PC-3 (cell line): ENCODE data around the gene PRKD2. TPM values are rescaled to one million over a fixed set of nuclear protein-coding genes. Genes with fewer than 3 reads are reported as not detected.
A peak's percentile ranks its signal among the peaks of the same experiment; 100 is the strongest.

Experiments
- ATAC-seq: fragments of 200-7000 bp; cut with Tn5 transposase; 2 replicates; pipeline ENCODE4 v1.9.1; 2020; ENCODE audit warnings: mild to moderate bottlenecking, moderate library complexity
- BruUV-seq: library from RNA; stranded (reverse); fragments of 400-500 nt; replicated peaks from 2 replicates; lab custom pipeline; 2021; lab: Mats Ljungman, UMichigan
- CTCF ChIA-PET: fragments of 300-600 bp; sonication (Branson Sonifier 250); formaldehyde crosslinking; loops from one replicate; lab custom pipeline; 2022; ENCODE audit warnings: antibody characterized with exemption; lab: Charles Lee
- POLR2A ChIA-PET: fragments of 300-600 bp; sonication (Branson Sonifier 250); formaldehyde crosslinking; loops from one replicate; lab custom pipeline; 2022; ENCODE audit warnings: antibody characterized with exemption; ENCODE audit not compliant: unreplicated experiment; lab: Charles Lee
- DNase-seq: peaks from one replicate; pipeline ENCODE4 v3.0.0-alpha.2; 2015
- H2AFZ ChIP-seq: fragments of 300-600 bp; sonication (generic); 2 replicates; pipeline ENCODE4 v1.6.0; 2016; ENCODE audit warnings: antibody characterized with exemption, low read length
- H3F3A ChIP-seq: fragments of 300-600 bp; sonication (generic); one replicate; pipeline ENCODE4 v1.6.0; 2017; ENCODE audit warnings: antibody characterized with exemption, low read length, control low read depth, mild to moderate bottlenecking; ENCODE audit not compliant: unreplicated experiment
- H3K27ac ChIP-seq: fragments of 300-600 bp; sonication (generic); 2 replicates; pipeline ENCODE4 v1.5.1; 2016; ENCODE audit warnings: mild to moderate bottlenecking, low read length
- H3K27me3 ChIP-seq: fragments of 300-600 bp; sonication (generic); 2 replicates; pipeline ENCODE4 v1.6.1; 2016; ENCODE audit warnings: low read length, mixed read lengths
- H3K36me3 ChIP-seq: fragments of 300-600 bp; sonication (generic); 2 replicates; pipeline ENCODE4 v1.6.1; 2016; ENCODE audit warnings: low read depth, mixed run types, low read length, mixed read lengths
- H3K4me1 ChIP-seq: fragments of 300-600 bp; sonication (generic); 2 replicates; pipeline ENCODE4 v1.5.1; 2016; ENCODE audit warnings: low read length; ENCODE audit not compliant: insufficient read depth
- H3K4me2 ChIP-seq: fragments of 300-600 bp; sonication (generic); 2 replicates; pipeline ENCODE4 v1.6.0; 2016; ENCODE audit warnings: low read length
- H3K4me3 ChIP-seq: fragments of 300-600 bp; sonication (generic); 2 replicates; pipeline ENCODE4 v1.5.1; 2016; ENCODE audit warnings: mild to moderate bottlenecking, low read length, mixed read lengths
- H3K79me2 ChIP-seq: fragments of 300-600 bp; sonication (generic); 2 replicates; pipeline ENCODE4 v1.6.1; 2017; ENCODE audit warnings: low read length, mixed read lengths
- H3K9ac ChIP-seq: fragments of 300-600 bp; sonication (generic); 2 replicates; pipeline ENCODE4 v1.6.0; 2016; ENCODE audit warnings: mild to moderate bottlenecking, low read length
- H3K9me2 ChIP-seq: fragments of 300-600 bp; sonication (generic); replicated peaks from 2 replicates; pipeline ENCODE4 v1.6.1; 2016; ENCODE audit warnings: mixed run types, low read length, mixed read lengths
- H3K9me3 ChIP-seq: fragments of 300-600 bp; sonication (generic); 2 replicates; pipeline ENCODE4 v1.6.1; 2016; ENCODE audit warnings: low read length, mixed read lengths
- H4K20me1 ChIP-seq: fragments of 300-600 bp; sonication (generic); 2 replicates; pipeline ENCODE4 v1.6.1; 2016; ENCODE audit warnings: low read length, mixed read lengths
- EZH2 ChIP-seq: fragments of 300-600 bp; sonication (generic); IDR thresholded peaks from one replicate; pipeline ENCODE4 v1.6.1; 2017; ENCODE audit warnings: antibody characterized with exemption, mild to moderate bottlenecking, low read length; ENCODE audit not compliant: unreplicated experiment
- EZH2phosphoT487 ChIP-seq: fragments of 300-600 bp; sonication (generic); IDR thresholded peaks from 2 replicates; pipeline ENCODE4 v1.6.1; 2018; ENCODE audit warnings: mild to moderate bottlenecking, antibody characterized with exemption, low read length, borderline replicate concordance
- intact Hi-C: fragments of 100-400 bp; cut with micrococcal nuclease; formaldehyde crosslinking; loops from 2 replicates; pipeline ENCODE4 v1.9.0; 2023
- total RNA-seq: library from RNA; depleted of rRNA; stranded (reverse); fragments of >200 nt; gene quantifications from 2 replicates; pipeline ENCODE4 v1.2.3, GENCODE V29; 2014
- TF ChIP-seq, protein P1 (sequence below): fragments of 300-600 bp; sonication (generic); conservative IDR thresholded peaks from 2 replicates; pipeline ENCODE4 v1.5.1; 2017; ENCODE audit warnings: antibody characterized with exemption, low read depth, mild to moderate bottlenecking, low read length

Gene PRKD2
- total RNA-seq, 1 experiment from 2014 or later, result 24.1 TPM

- Histone ChIP-seq H3F3A (no peaks in the 10 kb centered on the region), H3K79me2 (peaks cover 54% of the 10 kb centered on the region), H3K4me1 (peaks cover 43% of the 10 kb centered on the region), H3K9me2 (no peaks in the 10 kb centered on the region), H3K9ac (peak overlapping the region; percentile 47; the same call in 1 of the 2 replicates), H3K4me2 (peak overlapping the region; percentile 72; the same call in 1 of the 2 replicates), H3K4me3 (no peak overlapping the region), H3K27me3 (no peaks in the 10 kb centered on the region), H3K9me3 (no peaks in the 10 kb centered on the region), H3K36me3 (peaks cover 31% of the 10 kb centered on the region), H4K20me1 (peaks cover 11% of the 10 kb centered on the region; the same call in 1 of the 2 replicates), H2AFZ (no peak overlapping the region), H3K27ac (peak overlapping the region; percentile 91)
- ChIA-PET CTCF (no interaction called here), POLR2A (no interaction called here)
- ATAC-seq, result no peak
- intact Hi-C loops, result loop anchor here (2.0 kb wide), 1 partner anchor 13 kb away; the partner anchor contains the start of gene PRKD2
- no TSS peak for BruUV-seq
- TF ChIP-seq EZH2, result no peak
- no peak for DNase-seq
Measured at GRCh38 chr19:46730187-46730586, 13.3 kb upstream of the PRKD2 start.

- Histone ChIP-seq H3K79me2 (peaks cover 54% of the 10 kb centered on the region), H3F3A (no peaks in the 10 kb centered on the region), H3K4me3 (no peak overlapping the region), H3K9me2 (no peaks in the 10 kb centered on the region), H3K27me3 (no peaks in the 10 kb centered on the region), H2AFZ (no peak overlapping the region), H3K36me3 (peaks cover 31% of the 10 kb centered on the region), H3K27ac (no peak overlapping the region; the same call in 1 of the 2 replicates), H3K4me2 (no peak overlapping the region), H3K9me3 (no peaks in the 10 kb centered on the region), H3K9ac (no peak overlapping the region), H4K20me1 (peaks cover 11% of the 10 kb centered on the region; the same call in 1 of the 2 replicates), H3K4me1 (peaks cover 43% of the 10 kb centered on the region)
- DNase-seq (no peak), ATAC-seq (no peak)
- ChIA-PET CTCF (no interaction called here), POLR2A (no interaction called here)
- no TSS peak for BruUV-seq
- TF ChIP-seq, protein P1, sequence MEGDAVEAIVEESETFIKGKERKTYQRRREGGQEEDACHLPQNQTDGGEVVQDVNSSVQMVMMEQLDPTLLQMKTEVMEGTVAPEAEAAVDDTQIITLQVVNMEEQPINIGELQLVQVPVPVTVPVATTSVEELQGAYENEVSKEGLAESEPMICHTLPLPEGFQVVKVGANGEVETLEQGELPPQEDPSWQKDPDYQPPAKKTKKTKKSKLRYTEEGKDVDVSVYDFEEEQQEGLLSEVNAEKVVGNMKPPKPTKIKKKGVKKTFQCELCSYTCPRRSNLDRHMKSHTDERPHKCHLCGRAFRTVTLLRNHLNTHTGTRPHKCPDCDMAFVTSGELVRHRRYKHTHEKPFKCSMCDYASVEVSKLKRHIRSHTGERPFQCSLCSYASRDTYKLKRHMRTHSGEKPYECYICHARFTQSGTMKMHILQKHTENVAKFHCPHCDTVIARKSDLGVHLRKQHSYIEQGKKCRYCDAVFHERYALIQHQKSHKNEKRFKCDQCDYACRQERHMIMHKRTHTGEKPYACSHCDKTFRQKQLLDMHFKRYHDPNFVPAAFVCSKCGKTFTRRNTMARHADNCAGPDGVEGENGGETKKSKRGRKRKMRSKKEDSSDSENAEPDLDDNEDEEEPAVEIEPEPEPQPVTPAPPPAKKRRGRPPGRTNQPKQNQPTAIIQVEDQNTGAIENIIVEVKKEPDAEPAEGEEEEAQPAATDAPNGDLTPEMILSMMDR, result no peak
- no peak for TF ChIP-seq EZH2phosphoT487
- TF ChIP-seq EZH2, result no peak
- intact Hi-C loops, result loop anchor here (2.0 kb wide), 1 partner anchor 13 kb away; the partner anchor contains the start of gene PRKD2
Measured at GRCh38 chr19:46729696-46730095, 12.8 kb upstream of the PRKD2 start.

- H3K27ac ChIP-seq, result no peak overlapping the region
- intact Hi-C loops, result no loop called here
- peaks cover 8% of the 10 kb centered on the region; the same call in 1 of the 2 replicates for H4K20me1 ChIP-seq
- H3K36me3 ChIP-seq, result peaks cover 31% of the 10 kb centered on the region
- no peak for TF ChIP-seq EZH2
- TF ChIP-seq, protein P1, result peak; percentile 79
- DNase-seq (peak; percentile 34), ATAC-seq (no peak)
- POLR2A ChIA-PET, result no interaction called here
- H3K4me1 ChIP-seq, result peaks cover 35% of the 10 kb centered on the region
- peaks cover 48% of the 10 kb centered on the region for H3K79me2 ChIP-seq
- no peaks in the 10 kb centered on the region for H3F3A ChIP-seq
- H3K27me3 ChIP-seq, result no peaks in the 10 kb centered on the region
- no TSS peak for BruUV-seq
- no peak overlapping the region for H3K4me3 ChIP-seq
- H2AFZ ChIP-seq, result no peak overlapping the region
- no peak overlapping the region for H3K4me2 ChIP-seq
- CTCF ChIA-PET, result interaction anchor here (0.5 to 0.7 kb wide), 3 partner anchors 12 to 385 kb away, joined by 4 to 7 read pairs (median 6); partner anchors contain the start of genes PRKD2 and ZC3H4
- no peaks in the 10 kb centered on the region for H3K9me3 ChIP-seq
- H3K9ac ChIP-seq, result no peak overlapping the region
- no peaks in the 10 kb centered on the region for H3K9me2 ChIP-seq
Measured at GRCh38 chr19:46728693-46729339, 11.9 kb upstream of the PRKD2 start.
